ENCODE results near the gene KCTD16.

DNA sequence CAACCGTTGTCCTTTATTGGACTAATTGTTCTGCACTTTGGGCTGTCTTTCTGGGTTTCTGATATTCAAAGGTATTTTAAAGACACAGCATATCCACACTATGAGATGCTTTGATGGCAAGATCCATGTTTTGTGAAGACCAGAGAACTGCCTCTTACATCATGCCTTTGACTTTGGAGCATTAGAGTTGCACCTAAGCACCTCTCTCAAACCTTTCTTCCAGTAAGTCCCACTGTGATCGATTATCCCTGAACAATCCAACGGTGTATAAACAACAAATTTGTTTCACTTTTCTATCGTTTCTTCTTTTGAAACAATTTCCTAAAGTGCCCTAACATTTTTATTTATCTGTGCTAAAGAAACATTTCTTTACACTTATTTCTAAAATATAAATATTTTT lies 144.4 kb downstream of the KCTD16 start:
- TF ChIP-seq, protein P1, sequence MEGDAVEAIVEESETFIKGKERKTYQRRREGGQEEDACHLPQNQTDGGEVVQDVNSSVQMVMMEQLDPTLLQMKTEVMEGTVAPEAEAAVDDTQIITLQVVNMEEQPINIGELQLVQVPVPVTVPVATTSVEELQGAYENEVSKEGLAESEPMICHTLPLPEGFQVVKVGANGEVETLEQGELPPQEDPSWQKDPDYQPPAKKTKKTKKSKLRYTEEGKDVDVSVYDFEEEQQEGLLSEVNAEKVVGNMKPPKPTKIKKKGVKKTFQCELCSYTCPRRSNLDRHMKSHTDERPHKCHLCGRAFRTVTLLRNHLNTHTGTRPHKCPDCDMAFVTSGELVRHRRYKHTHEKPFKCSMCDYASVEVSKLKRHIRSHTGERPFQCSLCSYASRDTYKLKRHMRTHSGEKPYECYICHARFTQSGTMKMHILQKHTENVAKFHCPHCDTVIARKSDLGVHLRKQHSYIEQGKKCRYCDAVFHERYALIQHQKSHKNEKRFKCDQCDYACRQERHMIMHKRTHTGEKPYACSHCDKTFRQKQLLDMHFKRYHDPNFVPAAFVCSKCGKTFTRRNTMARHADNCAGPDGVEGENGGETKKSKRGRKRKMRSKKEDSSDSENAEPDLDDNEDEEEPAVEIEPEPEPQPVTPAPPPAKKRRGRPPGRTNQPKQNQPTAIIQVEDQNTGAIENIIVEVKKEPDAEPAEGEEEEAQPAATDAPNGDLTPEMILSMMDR (IDR thresholded peaks at IDR 0.05): no peak
- no peak for TF ChIP-seq POLR2A (IDR thresholded peaks at IDR 0.05)
